ENCODE results near the gene GNG7. TPM values are rescaled to one million over a fixed set of nuclear protein-coding genes. Genes with fewer than 3 reads are reported as not detected.

The GNG7 gene
- total and polyA plus RNA-seq, 10 of the 15 experiments (the other 5 are each of a cell fraction or from before 2014, with no cell fraction given) = 1.9 to 13.6 (median 6.5) TPM

- POLR2A ChIA-PET = interaction anchor here (0.7 kb wide), 1 partner anchor 102 kb away, joined by 3 read pairs; no protein-coding TSS in a partner anchor
- H3K27ac ChIP-seq (ENCODE audit: control insufficient read depth, insufficient read depth) = no peak overlapping the region
- no TSS peak for BruUV-seq (replicated peaks)
- TF ChIP-seq ZBTB4 (CRISPR knock-in tag; IDR thresholded peaks at IDR 0.05) (no peak), SMAD1 (IDR thresholded peaks at IDR 0.05; ENCODE audit: low read depth, partially characterized antibody) (no peak), RUNX3 (IDR thresholded peaks at IDR 0.05; ENCODE audit: low read length) (no peak), SREBF1 (IDR thresholded peaks at IDR 0.05; ENCODE audit: low read length) (no peak), SPI1 (IDR thresholded peaks at IDR 0.05; ENCODE audit: borderline replicate concordance, insufficient read depth, low read depth, low read length) (no peak), EP300 (IDR thresholded peaks at IDR 0.05; ENCODE audit: borderline replicate concordance in 1 of 2, control insufficient read depth in 1 of 2, low read depth in 2 of 2, low read length in 2 of 2) (no peak), HSF1 (IDR thresholded peaks at IDR 0.05; ENCODE audit: low read depth, low read length) (no peak), CHD1 (IDR thresholded peaks at IDR 0.05; ENCODE audit: low read depth, low read length) (no peak), MEF2A (IDR thresholded peaks at IDR 0.05; ENCODE audit: insufficient read depth, low read depth, low read length) (no peak), CTCF (IDR thresholded peaks at IDR 0.05 in 2 of 3, conservative IDR thresholded peaks at IDR 0.05 in 1 of 3; ENCODE audit: control insufficient read depth in 2 of 3, extremely low read depth in 1 of 3, insufficient read depth in 1 of 3, low read depth in 3 of 3, low read length in 3 of 3) (no peak), CHD4 (IDR thresholded peaks at IDR 0.05) (no peak), POLR2A (IDR thresholded peaks at IDR 0.05; ENCODE audit: low read depth, low read length) (no peak)
- TF ChIP-seq, protein P1, sequence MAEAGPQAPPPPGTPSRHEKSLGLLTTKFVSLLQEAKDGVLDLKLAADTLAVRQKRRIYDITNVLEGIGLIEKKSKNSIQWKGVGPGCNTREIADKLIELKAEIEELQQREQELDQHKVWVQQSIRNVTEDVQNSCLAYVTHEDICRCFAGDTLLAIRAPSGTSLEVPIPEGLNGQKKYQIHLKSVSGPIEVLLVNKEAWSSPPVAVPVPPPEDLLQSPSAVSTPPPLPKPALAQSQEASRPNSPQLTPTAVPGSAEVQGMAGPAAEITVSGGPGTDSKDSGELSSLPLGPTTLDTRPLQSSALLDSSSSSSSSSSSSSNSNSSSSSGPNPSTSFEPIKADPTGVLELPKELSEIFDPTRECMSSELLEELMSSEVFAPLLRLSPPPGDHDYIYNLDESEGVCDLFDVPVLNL (IDR thresholded peaks at IDR 0.05; ENCODE audit: low read depth, low read length) = no peak
- TF ChIP-seq, protein P2, sequence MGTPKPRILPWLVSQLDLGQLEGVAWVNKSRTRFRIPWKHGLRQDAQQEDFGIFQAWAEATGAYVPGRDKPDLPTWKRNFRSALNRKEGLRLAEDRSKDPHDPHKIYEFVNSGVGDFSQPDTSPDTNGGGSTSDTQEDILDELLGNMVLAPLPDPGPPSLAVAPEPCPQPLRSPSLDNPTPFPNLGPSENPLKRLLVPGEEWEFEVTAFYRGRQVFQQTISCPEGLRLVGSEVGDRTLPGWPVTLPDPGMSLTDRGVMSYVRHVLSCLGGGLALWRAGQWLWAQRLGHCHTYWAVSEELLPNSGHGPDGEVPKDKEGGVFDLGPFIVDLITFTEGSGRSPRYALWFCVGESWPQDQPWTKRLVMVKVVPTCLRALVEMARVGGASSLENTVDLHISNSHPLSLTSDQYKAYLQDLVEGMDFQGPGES (IDR thresholded peaks at IDR 0.05) = no peak
- TF ChIP-seq, protein P3, sequence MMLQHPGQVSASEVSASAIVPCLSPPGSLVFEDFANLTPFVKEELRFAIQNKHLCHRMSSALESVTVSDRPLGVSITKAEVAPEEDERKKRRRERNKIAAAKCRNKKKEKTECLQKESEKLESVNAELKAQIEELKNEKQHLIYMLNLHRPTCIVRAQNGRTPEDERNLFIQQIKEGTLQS (IDR thresholded peaks at IDR 0.05; ENCODE audit: borderline replicate concordance, extremely low read depth, low read depth, low read length) = no peak
Measured at GRCh38 chr19:2548966-2549365, 153.5 kb downstream of the GNG7 start.

More at GRCh38 chr19:2548966-2549365, 153.5 kb downstream of the GNG7 start:
- H2AFZ ChIP-seq (ENCODE audit: control insufficient read depth, low read depth, low read length) = no peak overlapping the region
- H3K36me3 ChIP-seq (ENCODE audit: control insufficient read depth in 2 of 2, insufficient read depth in 2 of 2, low read length in 1 of 2) = no peaks in the 10 kb centered on the region; a peak in 1 of 4 replicates
- no peak overlapping the region for H3K4me3 ChIP-seq
- ChIA-PET CTCF (no interaction called here), RAD21 (ENCODE audit: unreplicated experiment) (no interaction called here), SMC1A (ENCODE audit: uncharacterized antibody, unreplicated experiment) (no interaction called here)
- H3K27me3 ChIP-seq (replicated peaks in 1 of 2; ENCODE audit: control insufficient read depth in 2 of 2, insufficient read depth in 2 of 2, low read length in 1 of 2) = no peaks in the 10 kb centered on the region
- FAIRE-seq (no peak), ATAC-seq (no peak), DNase-seq (ENCODE audit: low read depth, low spot score) (no peak)
- no peak overlapping the region for H3K4me2 ChIP-seq (ENCODE audit: control insufficient read depth, insufficient read depth)
- WGBS (ENCODE audit: insufficient coverage, insufficient replicate concordance, low lambda C conversion rate, missing lambda C conversion rate) = 95% methylated on average over 11 of the region's 11 CpGs
- no peaks in the 10 kb centered on the region; the same call in 1 of the 2 replicates for H3K79me2 ChIP-seq (ENCODE audit: control insufficient read depth, insufficient read depth, low read length)
- H3K9ac ChIP-seq (ENCODE audit: control insufficient read depth, insufficient read depth, low read length) = no peak overlapping the region
- intact Hi-C loops (cut with micrococcal nuclease; ENCODE audit: unreplicated experiment) = no loop called here
- H4K20me1 ChIP-seq (ENCODE audit: control insufficient read depth, insufficient read depth) = no peaks in the 10 kb centered on the region
- H3K4me1 ChIP-seq (ENCODE audit: control insufficient read depth, insufficient read depth, low read length) = peaks cover 23% of the 10 kb centered on the region
- H3K9me3 ChIP-seq (replicated peaks; ENCODE audit: control insufficient read depth, insufficient read depth, low read length) = no peaks in the 10 kb centered on the region; the same call in 2 of the 3 replicates
- in situ Hi-C loops (cut with MboI) = no loop called here

Data from GM12878 (cell line).